GM12878 (cell line): ENCODE data around the gene DHRS1. TPM values are rescaled to one million over a fixed set of nuclear protein-coding genes. Genes with fewer than 3 reads are reported as not detected.

Experiments
- ATAC-seq: fragments of 200-7000 bp; cut with Tn5 transposase; 3 replicates; pipeline ENCODE4 v1.9.1; 2020; ENCODE audit warnings: mild to moderate bottlenecking, moderate library complexity
- BruUV-seq: library from RNA; stranded (reverse); fragments of 400-500 nt; replicated peaks from 2 replicates; lab custom pipeline; 2021; lab: Mats Ljungman, UMichigan
- CTCF ChIA-PET: fragments of 300-600 bp; sonication (Branson Sonifier 250); formaldehyde crosslinking; extraction: SDS; loops from one replicate; lab custom pipeline; 2021; ENCODE audit warnings: inconsistent platforms; lab: Yijun Ruan, JAX
- POLR2A ChIA-PET: fragments of 350-600 bp; formaldehyde crosslinking; extraction: SDS; loops from one replicate; lab custom pipeline; 2021; ENCODE audit warnings: inconsistent platforms; lab: Charles Lee
- RAD21 ChIA-PET: fragments of 300-600 bp; sonication (Branson Sonifier 250); formaldehyde crosslinking; loops from one replicate; lab custom pipeline; 2023; ENCODE audit warnings: antibody characterized with exemption; ENCODE audit not compliant: unreplicated experiment; lab: Charles Lee
- SMC1A ChIA-PET: fragments of 300-600 bp; sonication (Branson Sonifier 250); formaldehyde crosslinking; loops from one replicate; lab custom pipeline; 2023; ENCODE audit not compliant: unreplicated experiment, uncharacterized antibody; lab: Charles Lee
- DNase-seq: peaks from one replicate; pipeline ENCODE4 v3.0.0-alpha.2; 2011; ENCODE audit warnings: low read depth, low spot score
- FAIRE-seq: peaks from 3 replicates; lab custom pipeline; 2011; peaks lifted over from hg19 to GRCh38; lab: Jason Lieb, UNC
- H2AFZ ChIP-seq: 2 replicates; pipeline ENCODE4 v1.6.0; 2011; ENCODE audit warnings: low read depth, low read length, control low read depth; ENCODE audit not compliant: control insufficient read depth
- H3K27ac ChIP-seq: 2 replicates; pipeline ENCODE4 v1.5.1; 2011; ENCODE audit warnings: control low read depth; ENCODE audit not compliant: control insufficient read depth, insufficient read depth
- H3K27me3 ChIP-seq, 2 experiments: replicated peaks in 1 of 2; 2 replicates each; pipeline versions ENCODE4 v1.6.0 to v1.6.1; 2011; ENCODE audit warnings: low read length in 1 of 2; ENCODE audit not compliant: control insufficient read depth in 2 of 2, insufficient read depth in 2 of 2
- H3K36me3 ChIP-seq, 2 experiments: 2 replicates each; pipeline ENCODE4 v1.5.1; 2011; ENCODE audit warnings: low read length in 1 of 2; ENCODE audit not compliant: control insufficient read depth in 2 of 2, insufficient read depth in 2 of 2
- H3K4me1 ChIP-seq: 2 replicates; pipeline ENCODE4 v1.6.1; 2011; ENCODE audit warnings: mild to moderate bottlenecking, low read length, moderate library complexity, mixed read lengths; ENCODE audit not compliant: control insufficient read depth, insufficient read depth
- H3K4me2 ChIP-seq: 2 replicates; pipeline ENCODE4 v1.6.0; 2011; ENCODE audit warnings: control low read depth; ENCODE audit not compliant: control insufficient read depth, insufficient read depth
- H3K4me3 ChIP-seq: fragments of 200-600 bp; sonication (generic); 2 replicates; pipeline ENCODE4 v1.5.1; 2016
- H3K79me2 ChIP-seq: 2 replicates; pipeline ENCODE4 v1.6.0; 2011; ENCODE audit warnings: low read length; ENCODE audit not compliant: control insufficient read depth, insufficient read depth
- H3K9ac ChIP-seq: 2 replicates; pipeline ENCODE4 v1.8.0; 2011; ENCODE audit warnings: low read length, control low read depth, mixed read lengths; ENCODE audit not compliant: control insufficient read depth, insufficient read depth
- H3K9me3 ChIP-seq: replicated peaks from 3 replicates; pipeline ENCODE4 v1.5.1; 2011; ENCODE audit warnings: mild to moderate bottlenecking, low read length; ENCODE audit not compliant: control insufficient read depth, insufficient read depth
- H4K20me1 ChIP-seq: 2 replicates; pipeline ENCODE4 v1.6.0; 2011; ENCODE audit not compliant: control insufficient read depth, insufficient read depth
- BCLAF1 ChIP-seq: fragments of 450-650 bp; IDR thresholded peaks from 2 replicates; pipeline ENCODE4 v1.6.1; 2017; ENCODE audit warnings: antibody characterized with exemption, mild to moderate bottlenecking, moderate library complexity
- WGBS: methylation state at CpG from one replicate; pipeline ENCODE4 v1.1.6; 2016; ENCODE audit warnings: low lambda C conversion rate; ENCODE audit not compliant: insufficient replicate concordance, insufficient coverage; ENCODE audit errors: missing lambda C conversion rate; 5-methylcytosine and 5-hydroxymethylcytosine counted together
- in situ Hi-C: fragments of 300-500 bp; cut with MboI; formaldehyde crosslinking; loops from 9 replicates; pipeline ENCODE4 v1.14.3; 2018; ENCODE audit warnings: mixed read lengths
- intact Hi-C: fragments of 100-400 bp; cut with micrococcal nuclease; formaldehyde crosslinking; loops from one replicate; pipeline ENCODE4 v1.14.2; 2022; ENCODE audit not compliant: unreplicated experiment
- polyA plus RNA-seq, 11 experiments: library from polyadenylated mRNA; depleted of rRNA in 4 of 11; unstranded in 6 of 11; stranded (reverse) in 5 of 11; fragments of >200 nt; fragmentation: Nextera tagmentation in 4 of 11; fragmentation: Illumina TruSeq in 1 of 11; extraction: Ambion mirVana in 4 of 11; extraction: Trizol in 1 of 11; gene quantifications; 1 replicate in 1 of 11; 2 replicates in 10 of 11; pipeline versions ENCODE4 v1.2.1 to v1.2.3, GENCODE V29; 2011 to 2016; ENCODE audit warnings: inconsistent platforms in 2 of 11, missing spikeins in 2 of 11, low read depth in 1 of 11
- total RNA-seq, 4 experiments: library from RNA; depleted of rRNA in 3 of 4; stranded (reverse); fragments of >200 nt in 3 of 4; fragmentation: Illumina TruSeq in 1 of 4; extraction: Trizol in 1 of 4; gene quantifications; 2 replicates each; pipeline versions ENCODE4 v1.2.1 to v1.2.3, GENCODE V29; 2013 to 2021

DHRS1 gene
- total and polyA plus RNA-seq, 10 of the 15 experiments (the other 5 are each of a cell fraction or from before 2014, with no cell fraction given), result 12.1 to 45.0 (median 25.7) TPM

GRCh38 chr14:24253936-24254335 lies 45.6 kb downstream of the DHRS1 start:
- in situ Hi-C loops, result no loop called here
- POLR2A ChIA-PET, result interaction anchor here (0.6 kb wide), 1 partner anchor 31 kb away, joined by 11 read pairs; no protein-coding TSS in a partner anchor

More at GRCh38 chr14:24253936-24254335, 45.6 kb downstream of the DHRS1 start:
- Histone ChIP-seq H3K4me3 (no peak overlapping the region), H3K9me3 (no peaks in the 10 kb centered on the region), H3K9ac (no peak overlapping the region), H3K27ac (no peak overlapping the region), H3K4me2 (no peak overlapping the region), H3K27me3 (no peaks in the 10 kb centered on the region), H3K79me2 (no peaks in the 10 kb centered on the region), H3K4me1 (peaks cover 22% of the 10 kb centered on the region), H4K20me1 (no peaks in the 10 kb centered on the region), H2AFZ (no peak overlapping the region), H3K36me3 (peaks cover 0 to 3% of the 10 kb centered on the region in 2 experiments; a peak in 2 of 4 replicates)
- ChIA-PET SMC1A (no interaction called here), RAD21 (no interaction called here), CTCF (interaction anchor here (0.6 to 2.8 kb wide), 3 partner anchors 11 to 55 kb away, joined by 3 to 16 read pairs (median 4); partner anchors contain the start of gene TINF2)
- intact Hi-C loops, result no loop called here
- no peak for TF ChIP-seq BCLAF1
- no TSS peak for BruUV-seq
- ATAC-seq (no peak), FAIRE-seq (no peak), DNase-seq (no peak)
- 75% methylated on average over 7 of the region's 7 CpGs for WGBS
